ENCODE data around the gene BCL2L15. TPM values are rescaled to one million over a fixed set of nuclear protein-coding genes. Genes with fewer than 3 reads are reported as not detected.

The BCL2L15 gene
- polyA plus RNA-seq, 1 donor: 1.4 TPM

Other genes starting within 250 kb of the BCL2L15 start
- gene PHTF1, start 128.1 kb downstream of the BCL2L15 start, polyA plus RNA-seq (ENCODE audit: insufficient read length): 28.1 TPM
- 27.9 TPM for gene RSBN1, start 75.1 kb downstream of the BCL2L15 start, polyA plus RNA-seq (ENCODE audit: insufficient read length)
- gene PTPN22, start 15.9 kb downstream of the BCL2L15 start, polyA plus RNA-seq (ENCODE audit: insufficient read length): 0.57 TPM
- gene AP4B1, start 17.2 kb upstream of the BCL2L15 start, polyA plus RNA-seq (ENCODE audit: insufficient read length): 51.2 TPM
- 12.6 TPM for gene DCLRE1B, start 17.7 kb upstream of the BCL2L15 start, polyA plus RNA-seq (ENCODE audit: insufficient read length)
- 45.5 TPM for gene HIPK1, start 41.7 kb upstream of the BCL2L15 start, polyA plus RNA-seq (ENCODE audit: insufficient read length)
- gene OLFML3, start 91.9 kb upstream of the BCL2L15 start, polyA plus RNA-seq (ENCODE audit: insufficient read length): 131 TPM

Data from left kidney (tissue), 1 donor.